Kidney (tissue), 14 donors: ENCODE data around the gene ACRBP. TPM values are rescaled to one million over a fixed set of nuclear protein-coding genes. Genes with fewer than 3 reads are reported as not detected.
A peak's percentile ranks its signal among the peaks of the same experiment; 100 is the strongest.

Experiments
- DNase-seq, 5 donors: peaks; one replicate each; pipeline ENCODE4 v3.0.0-alpha.2; 2013 to 2020
- FAIRE-seq: peaks from 2 replicates; lab custom pipeline; 2012; peaks lifted over from hg19 to GRCh38; lab: Jason Lieb, UNC
- H3K27ac ChIP-seq, 2 donors: one replicate each; pipeline ENCODE4 v1.7.0; 2013; ENCODE audit warnings: low read depth in 2 of 2, low read length in 2 of 2, inconsistent platforms in 1 of 2
- H3K27me3 ChIP-seq: one replicate; pipeline ENCODE4 v1.7.1; 2013; ENCODE audit warnings: low read length, inconsistent platforms; ENCODE audit not compliant: control insufficient read depth, insufficient read depth
- H3K36me3 ChIP-seq, 3 donors: one replicate each; pipeline versions ENCODE4 v1.7.0 to v1.7.1; 2013; ENCODE audit warnings: low read length in 3 of 3, control low read depth in 1 of 3, inconsistent platforms in 1 of 3; ENCODE audit not compliant: insufficient read depth in 3 of 3, control insufficient read depth in 2 of 3
- H3K4me1 ChIP-seq, 3 donors: one replicate each; pipeline versions ENCODE4 v1.7.0 to v1.7.1; 2013; ENCODE audit warnings: low read length in 3 of 3, inconsistent platforms in 1 of 3, low read depth in 1 of 3; ENCODE audit not compliant: control insufficient read depth in 2 of 3, insufficient read depth in 2 of 3
- H3K4me3 ChIP-seq, 3 donors: one replicate each; pipeline versions ENCODE4 v1.7.0 to v1.8.1; 2013; ENCODE audit warnings: low read length in 3 of 3, control low read depth in 1 of 3, inconsistent platforms in 1 of 3
- H3K9ac ChIP-seq, 3 donors: one replicate each; pipeline versions ENCODE4 v1.7.0 to v1.7.1; 2013; ENCODE audit warnings: low read length in 3 of 3, control low read depth in 1 of 3, inconsistent platforms in 1 of 3
- H3K9me3 ChIP-seq, 3 donors: one replicate each; pipeline versions ENCODE4 v1.7.0 to v1.7.1; 2013; ENCODE audit warnings: low read length in 3 of 3, control low read depth in 1 of 3, inconsistent platforms in 1 of 3; ENCODE audit not compliant: control insufficient read depth in 2 of 3, insufficient read depth in 1 of 3
- intact Hi-C: fragments of 100-400 bp; cut with DNase I; formaldehyde crosslinking; loops from one replicate; pipeline ENCODE4 v1.11.1; 2022
- polyA plus RNA-seq: library from polyadenylated mRNA; stranded (reverse); fragments of 350-450 nt; fragmentation: Illumina TruSeq; extraction: RNeasy Lipid Tissue Mini Kit (QIAGEN cat#74804); gene quantifications from one replicate; pipeline ENCODE4 v1.2.3, GENCODE V29; 2014; ENCODE audit warnings: low read depth, low replicate concordance; ENCODE audit not compliant: insufficient read depth
- total RNA-seq: library from RNA; stranded (reverse); fragmentation: NEBNext Ultra II Directional; extraction: Animal tissue kit (Norgen Biotek cat#: 25700); gene quantifications from one replicate; pipeline ENCODE4 v1.2.1, GENCODE V29; 2021
- TF ChIP-seq, protein P1 (sequence below): IDR thresholded peaks from 3 replicates; pipeline ENCODE4 v1.5.1; 2012; ENCODE audit warnings: mild to moderate bottlenecking, moderate library complexity, borderline replicate concordance; ENCODE audit not compliant: insufficient read depth; ENCODE audit errors: extremely low read depth
- donor health status: control.
- donor health status: control.
- donor health status: control.
- donor health status: control.
- donor health status: control.
- donor health status: DM: yes; HTN: yes; CAD: no.
- donor health status: Normal renal cell carcinoma (clear cell type).

Gene ACRBP
- total and polyA plus RNA-seq, 2 donors from 2014 or later = 2.1 to 3.4 TPM

DNA sequence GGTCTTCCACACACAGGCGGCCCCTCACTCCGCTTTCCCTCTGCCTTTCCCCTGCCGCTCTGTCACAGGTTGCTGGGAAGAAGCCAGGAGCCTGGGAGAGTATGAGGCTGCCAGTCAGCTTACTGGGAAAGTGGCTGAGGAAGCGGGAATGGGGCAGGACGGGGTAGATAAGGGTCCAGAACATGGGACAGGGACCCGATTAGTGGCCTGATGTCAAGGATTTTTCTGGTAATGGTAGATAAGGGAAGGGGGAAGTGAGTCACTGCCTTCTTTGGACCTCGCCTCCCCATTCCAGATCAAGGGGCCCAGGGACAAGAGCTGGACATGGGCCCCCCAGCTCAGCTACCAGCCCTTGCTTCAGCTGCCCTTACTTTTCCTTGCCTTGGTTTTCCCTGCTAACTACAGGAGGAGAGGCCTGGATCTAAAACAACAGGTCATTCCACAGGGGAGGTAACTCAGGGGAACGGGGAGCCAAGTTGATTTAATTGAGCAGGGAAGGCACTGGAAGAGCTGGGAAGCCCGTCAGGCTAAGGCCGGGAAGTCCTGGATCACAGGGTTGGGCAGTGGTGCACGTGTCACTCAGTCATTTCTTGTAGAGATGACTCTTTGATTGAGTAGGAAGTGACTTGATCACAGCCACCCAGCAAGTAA, 8.0 kb downstream of the ACRBP start:
- Histone ChIP-seq H3K4me1 (no peaks in the 10 kb centered on the region), H3K27ac (no peak overlapping the region), H3K4me3 (no peak overlapping the region), H3K9me3 (no peaks in the 10 kb centered on the region), H3K36me3 (no peaks in the 10 kb centered on the region), H3K9ac (no peak overlapping the region), H3K27me3 (no peaks in the 10 kb centered on the region)
- FAIRE-seq (no peak), DNase-seq (no peak)
- TF ChIP-seq, protein P1, sequence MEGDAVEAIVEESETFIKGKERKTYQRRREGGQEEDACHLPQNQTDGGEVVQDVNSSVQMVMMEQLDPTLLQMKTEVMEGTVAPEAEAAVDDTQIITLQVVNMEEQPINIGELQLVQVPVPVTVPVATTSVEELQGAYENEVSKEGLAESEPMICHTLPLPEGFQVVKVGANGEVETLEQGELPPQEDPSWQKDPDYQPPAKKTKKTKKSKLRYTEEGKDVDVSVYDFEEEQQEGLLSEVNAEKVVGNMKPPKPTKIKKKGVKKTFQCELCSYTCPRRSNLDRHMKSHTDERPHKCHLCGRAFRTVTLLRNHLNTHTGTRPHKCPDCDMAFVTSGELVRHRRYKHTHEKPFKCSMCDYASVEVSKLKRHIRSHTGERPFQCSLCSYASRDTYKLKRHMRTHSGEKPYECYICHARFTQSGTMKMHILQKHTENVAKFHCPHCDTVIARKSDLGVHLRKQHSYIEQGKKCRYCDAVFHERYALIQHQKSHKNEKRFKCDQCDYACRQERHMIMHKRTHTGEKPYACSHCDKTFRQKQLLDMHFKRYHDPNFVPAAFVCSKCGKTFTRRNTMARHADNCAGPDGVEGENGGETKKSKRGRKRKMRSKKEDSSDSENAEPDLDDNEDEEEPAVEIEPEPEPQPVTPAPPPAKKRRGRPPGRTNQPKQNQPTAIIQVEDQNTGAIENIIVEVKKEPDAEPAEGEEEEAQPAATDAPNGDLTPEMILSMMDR = no peak
- intact Hi-C loops = no loop called here

DNA sequence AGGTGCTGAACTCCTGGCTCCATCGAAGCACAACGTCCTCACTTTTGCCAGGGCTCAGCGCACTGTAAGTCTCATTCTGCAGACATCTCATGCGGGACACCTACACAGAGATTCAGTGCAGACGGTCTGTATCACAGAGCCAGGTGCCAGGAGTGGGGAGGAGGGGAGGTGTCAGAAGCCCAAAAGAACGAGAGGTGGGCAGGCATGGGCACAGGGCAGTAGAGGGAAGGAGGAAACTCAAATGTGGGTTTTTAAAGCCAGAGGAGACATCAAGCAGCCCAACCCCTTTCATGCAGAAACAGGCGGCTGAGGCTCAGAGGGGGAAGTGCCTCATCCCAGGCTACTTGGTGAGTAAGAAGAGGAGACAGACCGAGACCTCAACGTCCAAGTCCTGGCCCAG, 8.9 kb downstream of the ACRBP start:
- Histone ChIP-seq H3K9me3 (no peaks in the 10 kb centered on the region), H3K4me1 (no peaks in the 10 kb centered on the region), H3K36me3 (no peaks in the 10 kb centered on the region), H3K9ac (no peak overlapping the region), H3K27ac (no peak overlapping the region), H3K27me3 (no peaks in the 10 kb centered on the region), H3K4me3 (no peak overlapping the region)
- intact Hi-C loops = no loop called here
- TF ChIP-seq, protein P1 = no peak
- FAIRE-seq (no peak), DNase-seq (no peak)

DNA sequence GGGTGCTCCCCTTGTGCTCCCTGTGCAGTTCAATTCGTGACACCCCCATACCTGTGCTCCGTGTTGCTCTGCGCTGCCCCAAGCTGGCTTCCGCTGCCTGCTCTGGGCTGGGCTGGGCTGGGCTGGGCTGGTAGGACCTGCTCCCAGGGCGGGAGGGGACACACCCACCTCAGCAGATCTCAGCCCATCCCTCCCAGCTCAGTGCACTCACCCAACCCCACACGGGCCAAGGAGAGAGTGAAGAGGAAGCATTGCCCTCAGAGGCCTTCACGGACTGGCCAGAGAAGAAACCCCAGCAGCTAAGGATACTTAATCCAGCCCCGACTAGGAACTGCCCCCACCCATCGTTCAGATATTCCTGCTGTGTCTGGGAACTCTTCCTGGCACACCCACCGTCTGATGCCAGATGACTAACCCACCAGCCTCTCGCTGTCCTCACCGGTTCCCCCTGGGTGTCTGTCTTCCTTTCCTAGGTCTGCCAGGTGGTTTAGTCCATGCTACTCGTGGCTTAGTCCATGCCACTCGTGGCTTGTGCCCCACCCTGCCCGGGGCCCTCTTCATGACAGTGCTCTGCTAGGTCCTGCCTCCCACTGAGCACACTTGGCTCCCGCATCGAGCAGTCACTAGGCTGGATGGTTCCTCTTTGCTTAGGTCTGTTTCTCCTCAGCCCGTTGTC, 11.2 kb downstream of the ACRBP start, which contains the start of gene LPAR5:
LPAR5 (minus strand) TSS at position 104 of the 676 bp plus-strand sequence. CDS start 14,711 bp downstream, outside the sequence.
- Histone ChIP-seq H3K27me3 (no peaks in the 10 kb centered on the region), H3K9ac (no peak within 1 kb of the TSS), H3K27ac (peak within 1 kb of the TSS in 1 of 2 donors; percentile 47), H3K9me3 (no peaks in the 10 kb centered on the region), H3K36me3 (no peaks in the 10 kb centered on the region), H3K4me1 (peaks cover 0 to 10% (median 0%) of the 10 kb centered on the region in 3 donors), H3K4me3 (no peak within 1 kb of the TSS)
- intact Hi-C loops = no loop called here
- TF ChIP-seq, protein P1 = no peak
- FAIRE-seq (no peak), DNase-seq (peak in 1 of 5 donors; percentile 85)
